Activated CD4-positive, alpha-beta T cell treated with anti-CD3 and anti-CD28 coated beads, Interleukin-2, amount 50 U/mL, for 24 hours (primary cell): ENCODE measurements around the gene CHAF1B.
"Not testable (repeated sequence)": the region's sequence is repeated elsewhere in the genome, so short reads cannot be mapped to it uniquely, and the experiment has no call there.

Experiments
- DNase-seq, 2 donors: peaks; one replicate each; pipeline ENCODE4 v3.0.0-alpha.2; 2020; ENCODE audit warnings: low read depth in 1 of 2, low spot score in 1 of 2

The CHAF1B gene

GRCh38 chr21:36388096-36388495 lies 2.9 kb downstream of the CHAF1B start:
- no peak for DNase-seq

- DNase-seq = no peak
These were observed 3.6 kb downstream of the CHAF1B start for GRCh38 chr21:36388835-36389234.

- DNase-seq = not testable (repeated sequence)
These were observed 6.5 kb downstream of the CHAF1B start for GRCh38 chr21:36391649-36392048.

- no peak for DNase-seq
These were observed 10.3 kb downstream of the CHAF1B start for GRCh38 chr21:36395353-36396111.

GRCh38 chr21:36396325-36396724 lies 11.1 kb downstream of the CHAF1B start:
- no peak for DNase-seq

- no peak for DNase-seq
These were observed 11.8 kb downstream of the CHAF1B start for GRCh38 chr21:36396971-36397370.

- no peak for DNase-seq
These were observed 12.4 kb downstream of the CHAF1B start for GRCh38 chr21:36397606-36398005.

- not testable (repeated sequence) for DNase-seq
These were observed 14.5 kb downstream of the CHAF1B start for GRCh38 chr21:36399736-36400135.

GRCh38 chr21:36400719-36401118 lies 15.5 kb downstream of the CHAF1B start:
- no peak for DNase-seq

- no peak for DNase-seq
These were observed 17.1 kb downstream of the CHAF1B start for GRCh38 chr21:36402339-36402738.

- DNase-seq = no peak
These were observed 18.5 kb downstream of the CHAF1B start for GRCh38 chr21:36403713-36404112.

- no peak for DNase-seq
These were observed 23.4 kb downstream of the CHAF1B start for GRCh38 chr21:36408568-36408967.

GRCh38 chr21:36411301-36411700 lies 26.1 kb downstream of the CHAF1B start:
- DNase-seq = no peak

GRCh38 chr21:36412916-36413315 lies 27.7 kb downstream of the CHAF1B start:
- no peak for DNase-seq

GRCh38 chr21:36415375-36415774 lies 30.2 kb downstream of the CHAF1B start:
- no peak for DNase-seq

GRCh38 chr21:36419241-36419640 lies 34.0 kb downstream of the CHAF1B start:
- DNase-seq = no peak

GRCh38 chr21:36419996-36420395 lies 34.8 kb downstream of the CHAF1B start:
- peak in 1 of 2 donors; percentile 34 for DNase-seq

GRCh38 chr21:36420571-36421339 lies 35.6 kb downstream of the CHAF1B start:
- no peak for DNase-seq

GRCh38 chr21:36422279-36423098 lies 37.3 kb downstream of the CHAF1B start:
- DNase-seq = no peak

GRCh38 chr21:36423771-36424433 lies 38.7 kb downstream of the CHAF1B start:
- DNase-seq = no peak

- no peak for DNase-seq
These were observed 39.4 kb downstream of the CHAF1B start for GRCh38 chr21:36424592-36424991.
